ENCODE data around the gene LSM2. TPM values are rescaled to one million over a fixed set of nuclear protein-coding genes. Genes with fewer than 3 reads are reported as not detected.

Gene LSM2
- total and polyA plus RNA-seq, 9 of the 15 experiments (the other 6 are each of a cell fraction or from before 2014, with no cell fraction given): 154 to 407 (median 223) TPM

GRCh38 chr6:31795616-31796298, 11.0 kb downstream of the LSM2 start, which contains the start of gene VARS1 (continued):
- peak; percentile 82 for TF ChIP-seq ZBTB5 (IDR thresholded peaks at IDR 0.05)
- TF ChIP-seq ZBTB49 (CRISPR knock-in tag; IDR thresholded peaks at IDR 0.05; ENCODE audit: borderline replicate concordance): no peak
- no peak for TF ChIP-seq FOXA1 (IDR thresholded peaks at IDR 0.05; ENCODE audit: borderline replicate concordance)
- TF ChIP-seq ZNF639 (CRISPR knock-in tag; conservative IDR thresholded peaks at IDR 0.05 in 1 of 2, IDR thresholded peaks at IDR 0.05 in 1 of 2): peak in 1 of 2 experiments; percentile 100; a peak in 2 of 4 replicates
- TF ChIP-seq HIVEP1 (CRISPR knock-in tag; IDR thresholded peaks at IDR 0.05): no peak
- TF ChIP-seq YBX1 (IDR thresholded peaks at IDR 0.05): no peak
- no peak for TF ChIP-seq IRF1 (CRISPR knock-in tag; IDR thresholded peaks at IDR 0.05; ENCODE audit: borderline replicate concordance)
- TF ChIP-seq ZNF124 (CRISPR knock-in tag; IDR thresholded peaks at IDR 0.05): no peak
- TF ChIP-seq POLR2A (conservative IDR thresholded peaks at IDR 0.05): peak; percentile 38; the same call in 1 of the 2 replicates
- no peak for TF ChIP-seq TAF9B (IDR thresholded peaks at IDR 0.05; ENCODE audit: partially characterized antibody)
- 0 out of 2 replicates have a peak, but pooled peaks have one; percentile 27 for TF ChIP-seq ZBTB12 (CRISPR knock-in tag; IDR thresholded peaks at IDR 0.05)
- no peak for TF ChIP-seq RBM22 (IDR thresholded peaks at IDR 0.05; ENCODE audit: low read depth, low read length, poor library complexity, severe bottlenecking)
- peak; percentile 77 for TF ChIP-seq C11orf30 (IDR thresholded peaks at IDR 0.05; ENCODE audit: low read depth)
- TF ChIP-seq KDM1A (IDR thresholded peaks at IDR 0.05): peak; percentile 87 to 91
- TF ChIP-seq RCOR1 (IDR thresholded peaks at IDR 0.05; ENCODE audit: borderline replicate concordance in 1 of 2, low read depth in 2 of 2, low read length in 2 of 2): peak; percentile 47 to 96; a peak in 3 of 4 replicates
- TF ChIP-seq E2F1 (CRISPR knock-in tag; IDR thresholded peaks at IDR 0.05): peak; percentile 85
- no peak for TF ChIP-seq SNIP1 (IDR thresholded peaks at IDR 0.05; ENCODE audit: low read depth)
